22Rv1 (cell line): ENCODE results near the gene COL23A1.

Experiments
- H3K27ac ChIP-seq: fragments of 450-650 bp; 2 replicates; pipeline ENCODE4 v1.5.1; 2017
- CTCF ChIP-seq: fragments of 450-650 bp; IDR thresholded peaks from 2 replicates; pipeline ENCODE4 v1.5.1; 2017; ENCODE audit warnings: mild to moderate bottlenecking
- ZFX ChIP-seq: fragments of 450-650 bp; IDR thresholded peaks from 2 replicates; pipeline ENCODE4 v1.6.1; 2017; ENCODE audit warnings: antibody characterized with exemption, borderline replicate concordance

Gene COL23A1

GRCh38 chr5:178389796-178390195 is 200.4 kb downstream of the COL23A1 start:
- TF ChIP-seq CTCF, result no peak
- TF ChIP-seq ZFX, result no peak
- H3K27ac ChIP-seq, result no peak overlapping the region

GRCh38 chr5:178389026-178389729 is 201.0 kb downstream of the COL23A1 start:
- H3K27ac ChIP-seq, result no peak overlapping the region
- TF ChIP-seq ZFX (no peak), CTCF (no peak)

- no peak for TF ChIP-seq ZFX
- TF ChIP-seq CTCF, result no peak
- no peak overlapping the region for H3K27ac ChIP-seq
Measured at GRCh38 chr5:178388386-178389025, 201.7 kb downstream of the COL23A1 start.

GRCh38 chr5:178387856-178388190 is 202.4 kb downstream of the COL23A1 start:
- no peak overlapping the region for H3K27ac ChIP-seq
- TF ChIP-seq ZFX (no peak), CTCF (no peak)

- no peak overlapping the region for H3K27ac ChIP-seq
Measured at GRCh38 chr5:178387061-178387855, 202.9 kb downstream of the COL23A1 start.

GRCh38 chr5:178386336-178386931 is 203.8 kb downstream of the COL23A1 start:
- H3K27ac ChIP-seq, result no peak overlapping the region
- TF ChIP-seq CTCF, result no peak
- TF ChIP-seq ZFX, result no peak

More at GRCh38 chr5:178387061-178387855, 202.9 kb downstream of the COL23A1 start:
- no peak for TF ChIP-seq ZFX
- no peak for TF ChIP-seq CTCF
